Ishikawa (cell line): ENCODE measurements around the gene KAT8.

Experiments used
- CEBPB ChIP-seq: IDR thresholded peaks from 2 replicates; pipeline ENCODE4 v1.6.1; 2012
- CREB1 ChIP-seq: IDR thresholded peaks from 2 replicates; pipeline ENCODE4 v1.6.1; 2012; ENCODE audit warnings: low read depth
- EP300 ChIP-seq: IDR thresholded peaks from 2 replicates; pipeline ENCODE4 v1.6.1; 2012; ENCODE audit warnings: borderline replicate concordance
- FOXM1 ChIP-seq: IDR thresholded peaks from 2 replicates; pipeline ENCODE4 v1.6.1; 2012; ENCODE audit warnings: low read depth, borderline replicate concordance
- TAF1 ChIP-seq: IDR thresholded peaks from 2 replicates; pipeline ENCODE4 v1.6.1; 2012; ENCODE audit warnings: low read depth, mild to moderate bottlenecking
- TCF12 ChIP-seq: IDR thresholded peaks from 2 replicates; pipeline ENCODE4 v1.6.1; 2012; ENCODE audit warnings: low read depth
- YY1 ChIP-seq: IDR thresholded peaks from 2 replicates; pipeline ENCODE4 v1.6.1; 2012; ENCODE audit warnings: low read depth
- TF ChIP-seq, protein P1 (sequence below): IDR thresholded peaks from 2 replicates; pipeline ENCODE4 v1.6.1; 2012; ENCODE audit warnings: low read depth, mild to moderate bottlenecking
- TF ChIP-seq, protein P2 (sequence below): IDR thresholded peaks from 2 replicates; pipeline ENCODE4 v1.6.1; 2012

DNA sequence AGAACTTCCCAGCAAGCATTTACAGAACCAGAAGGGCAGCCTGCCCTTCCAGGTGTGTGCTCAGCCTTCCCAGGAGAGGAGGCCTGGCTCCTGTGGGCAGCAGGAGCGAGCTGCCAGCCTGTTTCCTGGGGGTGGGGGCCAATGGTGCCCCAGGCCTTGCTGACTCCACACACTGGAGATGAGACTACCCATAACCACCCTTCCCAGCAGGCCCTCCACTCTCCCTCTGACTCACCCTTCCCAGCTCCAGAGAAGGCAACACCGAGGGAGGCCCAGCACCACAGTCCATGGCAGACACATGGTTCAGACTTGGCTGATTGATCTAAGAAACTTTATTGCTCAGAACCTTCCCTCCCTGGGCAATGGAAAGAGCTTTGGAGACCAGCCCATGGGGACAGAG lies 26.9 kb upstream of the KAT8 start:
- no peak for TF ChIP-seq CREB1
- TF ChIP-seq YY1 = no peak
- TF ChIP-seq TAF1 = no peak
- TF ChIP-seq EP300 = no peak
- TF ChIP-seq, protein P1, sequence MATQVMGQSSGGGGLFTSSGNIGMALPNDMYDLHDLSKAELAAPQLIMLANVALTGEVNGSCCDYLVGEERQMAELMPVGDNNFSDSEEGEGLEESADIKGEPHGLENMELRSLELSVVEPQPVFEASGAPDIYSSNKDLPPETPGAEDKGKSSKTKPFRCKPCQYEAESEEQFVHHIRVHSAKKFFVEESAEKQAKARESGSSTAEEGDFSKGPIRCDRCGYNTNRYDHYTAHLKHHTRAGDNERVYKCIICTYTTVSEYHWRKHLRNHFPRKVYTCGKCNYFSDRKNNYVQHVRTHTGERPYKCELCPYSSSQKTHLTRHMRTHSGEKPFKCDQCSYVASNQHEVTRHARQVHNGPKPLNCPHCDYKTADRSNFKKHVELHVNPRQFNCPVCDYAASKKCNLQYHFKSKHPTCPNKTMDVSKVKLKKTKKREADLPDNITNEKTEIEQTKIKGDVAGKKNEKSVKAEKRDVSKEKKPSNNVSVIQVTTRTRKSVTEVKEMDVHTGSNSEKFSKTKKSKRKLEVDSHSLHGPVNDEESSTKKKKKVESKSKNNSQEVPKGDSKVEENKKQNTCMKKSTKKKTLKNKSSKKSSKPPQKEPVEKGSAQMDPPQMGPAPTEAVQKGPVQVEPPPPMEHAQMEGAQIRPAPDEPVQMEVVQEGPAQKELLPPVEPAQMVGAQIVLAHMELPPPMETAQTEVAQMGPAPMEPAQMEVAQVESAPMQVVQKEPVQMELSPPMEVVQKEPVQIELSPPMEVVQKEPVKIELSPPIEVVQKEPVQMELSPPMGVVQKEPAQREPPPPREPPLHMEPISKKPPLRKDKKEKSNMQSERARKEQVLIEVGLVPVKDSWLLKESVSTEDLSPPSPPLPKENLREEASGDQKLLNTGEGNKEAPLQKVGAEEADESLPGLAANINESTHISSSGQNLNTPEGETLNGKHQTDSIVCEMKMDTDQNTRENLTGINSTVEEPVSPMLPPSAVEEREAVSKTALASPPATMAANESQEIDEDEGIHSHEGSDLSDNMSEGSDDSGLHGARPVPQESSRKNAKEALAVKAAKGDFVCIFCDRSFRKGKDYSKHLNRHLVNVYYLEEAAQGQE = no peak
- no peak for TF ChIP-seq TCF12
- TF ChIP-seq, protein P2, sequence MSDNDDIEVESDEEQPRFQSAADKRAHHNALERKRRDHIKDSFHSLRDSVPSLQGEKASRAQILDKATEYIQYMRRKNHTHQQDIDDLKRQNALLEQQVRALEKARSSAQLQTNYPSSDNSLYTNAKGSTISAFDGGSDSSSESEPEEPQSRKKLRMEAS = no peak
- TF ChIP-seq FOXM1 = no peak
- TF ChIP-seq CEBPB = no peak
